GM12878 (cell line): ENCODE data around the gene AKAP8. TPM values are rescaled to one million over a fixed set of nuclear protein-coding genes. Genes with fewer than 3 reads are reported as not detected.

Source experiments
- ATAC-seq: fragments of 200-7000 bp; cut with Tn5 transposase; 3 replicates; pipeline ENCODE4 v1.9.1; 2020; ENCODE audit warnings: mild to moderate bottlenecking, moderate library complexity
- BruUV-seq: library from RNA; stranded (reverse); fragments of 400-500 nt; replicated peaks from 2 replicates; lab custom pipeline; 2021; lab: Mats Ljungman, UMichigan
- CTCF ChIA-PET: fragments of 300-600 bp; sonication (Branson Sonifier 250); formaldehyde crosslinking; extraction: SDS; loops from one replicate; lab custom pipeline; 2021; ENCODE audit warnings: inconsistent platforms; lab: Yijun Ruan, JAX
- POLR2A ChIA-PET: fragments of 350-600 bp; formaldehyde crosslinking; extraction: SDS; loops from one replicate; lab custom pipeline; 2021; ENCODE audit warnings: inconsistent platforms; lab: Charles Lee
- RAD21 ChIA-PET: fragments of 300-600 bp; sonication (Branson Sonifier 250); formaldehyde crosslinking; loops from one replicate; lab custom pipeline; 2023; ENCODE audit warnings: antibody characterized with exemption; ENCODE audit not compliant: unreplicated experiment; lab: Charles Lee
- SMC1A ChIA-PET: fragments of 300-600 bp; sonication (Branson Sonifier 250); formaldehyde crosslinking; loops from one replicate; lab custom pipeline; 2023; ENCODE audit not compliant: unreplicated experiment, uncharacterized antibody; lab: Charles Lee
- DNase-seq: peaks from one replicate; pipeline ENCODE4 v3.0.0-alpha.2; 2011; ENCODE audit warnings: low read depth, low spot score
- FAIRE-seq: peaks from 3 replicates; lab custom pipeline; 2011; peaks lifted over from hg19 to GRCh38; lab: Jason Lieb, UNC
- H2AFZ ChIP-seq: 2 replicates; pipeline ENCODE4 v1.6.0; 2011; ENCODE audit warnings: low read depth, low read length, control low read depth; ENCODE audit not compliant: control insufficient read depth
- H3K27ac ChIP-seq: 2 replicates; pipeline ENCODE4 v1.5.1; 2011; ENCODE audit warnings: control low read depth; ENCODE audit not compliant: control insufficient read depth, insufficient read depth
- H3K27me3 ChIP-seq, 2 experiments: replicated peaks in 1 of 2; 2 replicates each; pipeline versions ENCODE4 v1.6.0 to v1.6.1; 2011; ENCODE audit warnings: low read length in 1 of 2; ENCODE audit not compliant: control insufficient read depth in 2 of 2, insufficient read depth in 2 of 2
- H3K36me3 ChIP-seq, 2 experiments: 2 replicates each; pipeline ENCODE4 v1.5.1; 2011; ENCODE audit warnings: low read length in 1 of 2; ENCODE audit not compliant: control insufficient read depth in 2 of 2, insufficient read depth in 2 of 2
- H3K4me1 ChIP-seq: 2 replicates; pipeline ENCODE4 v1.6.1; 2011; ENCODE audit warnings: mild to moderate bottlenecking, low read length, moderate library complexity, mixed read lengths; ENCODE audit not compliant: control insufficient read depth, insufficient read depth
- H3K4me2 ChIP-seq: 2 replicates; pipeline ENCODE4 v1.6.0; 2011; ENCODE audit warnings: control low read depth; ENCODE audit not compliant: control insufficient read depth, insufficient read depth
- H3K4me3 ChIP-seq: fragments of 200-600 bp; sonication (generic); 2 replicates; pipeline ENCODE4 v1.5.1; 2016
- H3K79me2 ChIP-seq: 2 replicates; pipeline ENCODE4 v1.6.0; 2011; ENCODE audit warnings: low read length; ENCODE audit not compliant: control insufficient read depth, insufficient read depth
- H3K9ac ChIP-seq: 2 replicates; pipeline ENCODE4 v1.8.0; 2011; ENCODE audit warnings: low read length, control low read depth, mixed read lengths; ENCODE audit not compliant: control insufficient read depth, insufficient read depth
- H3K9me3 ChIP-seq: replicated peaks from 3 replicates; pipeline ENCODE4 v1.5.1; 2011; ENCODE audit warnings: mild to moderate bottlenecking, low read length; ENCODE audit not compliant: control insufficient read depth, insufficient read depth
- H4K20me1 ChIP-seq: 2 replicates; pipeline ENCODE4 v1.6.0; 2011; ENCODE audit not compliant: control insufficient read depth, insufficient read depth
- BRCA1 ChIP-seq: IDR thresholded peaks from 2 replicates; pipeline ENCODE4 v1.6.1; 2011; ENCODE audit warnings: low read depth, low read length, improper control_type of control experiment
- EED ChIP-seq: sonication (generic); IDR thresholded peaks from 2 replicates; pipeline ENCODE4 v1.6.1; 2016; ENCODE audit warnings: antibody characterized with exemption, low read depth
- IKZF2 ChIP-seq, 2 experiments: fragments of 450-650 bp; IDR thresholded peaks; 2 replicates each; pipeline ENCODE4 v1.6.1; 2017; ENCODE audit warnings: mild to moderate bottlenecking in 2 of 2, moderate library complexity in 2 of 2
- MLLT1 ChIP-seq: fragments of 450-650 bp; IDR thresholded peaks from 2 replicates; pipeline ENCODE4 v1.6.1; 2016; ENCODE audit warnings: mild to moderate bottlenecking
- NR2C2 ChIP-seq: IDR thresholded peaks from 2 replicates; pipeline ENCODE4 v1.6.1; 2011; ENCODE audit warnings: borderline replicate concordance, low read depth; ENCODE audit not compliant: control insufficient read depth, insufficient read length
- POLR2AphosphoS5 ChIP-seq: IDR thresholded peaks from 2 replicates; pipeline ENCODE4 v1.6.1; 2011; ENCODE audit warnings: mild to moderate bottlenecking, low read length, inconsistent platforms
- RELB ChIP-seq: fragments of 450-650 bp; IDR thresholded peaks from 2 replicates; pipeline ENCODE4 v1.6.1; 2017; ENCODE audit warnings: low read depth, mild to moderate bottlenecking, moderate library complexity
- REST ChIP-seq: IDR thresholded peaks from 2 replicates; pipeline ENCODE4 v1.6.1; 2012; ENCODE audit warnings: mild to moderate bottlenecking, low read depth, low read length
- RUNX3 ChIP-seq: IDR thresholded peaks from 2 replicates; pipeline ENCODE4 v1.6.1; 2012; ENCODE audit warnings: low read length, inconsistent platforms
- SPI1 ChIP-seq: IDR thresholded peaks from 2 replicates; pipeline ENCODE4 v1.6.1; 2011; ENCODE audit warnings: low read depth, mild to moderate bottlenecking, low read length, moderate library complexity, borderline replicate concordance; ENCODE audit not compliant: insufficient read depth
- SUPT20H ChIP-seq: IDR thresholded peaks from 2 replicates; pipeline ENCODE4 v1.6.1; 2011; ENCODE audit warnings: low read depth, mild to moderate bottlenecking, low read length, moderate library complexity, borderline replicate concordance; ENCODE audit not compliant: control insufficient read depth
- TAF1 ChIP-seq: IDR thresholded peaks from 2 replicates; pipeline ENCODE4 v1.6.1; 2011; ENCODE audit warnings: mild to moderate bottlenecking, low read depth, low read length, borderline replicate concordance
- ZNF384 ChIP-seq: IDR thresholded peaks from 2 replicates; pipeline ENCODE4 v1.6.1; 2012; ENCODE audit warnings: low read depth, mild to moderate bottlenecking, low read length, improper control_type of control experiment, borderline replicate concordance
- WGBS: methylation state at CpG from one replicate; pipeline ENCODE4 v1.1.6; 2016; ENCODE audit warnings: low lambda C conversion rate; ENCODE audit not compliant: insufficient replicate concordance, insufficient coverage; ENCODE audit errors: missing lambda C conversion rate; 5-methylcytosine and 5-hydroxymethylcytosine counted together
- in situ Hi-C: fragments of 300-500 bp; cut with MboI; formaldehyde crosslinking; loops from 9 replicates; pipeline ENCODE4 v1.14.3; 2018; ENCODE audit warnings: mixed read lengths
- intact Hi-C: fragments of 100-400 bp; cut with micrococcal nuclease; formaldehyde crosslinking; loops from one replicate; pipeline ENCODE4 v1.14.2; 2022; ENCODE audit not compliant: unreplicated experiment
- polyA plus RNA-seq, 11 experiments: library from polyadenylated mRNA; depleted of rRNA in 4 of 11; unstranded in 6 of 11; stranded (reverse) in 5 of 11; fragments of >200 nt; fragmentation: Nextera tagmentation in 4 of 11; fragmentation: Illumina TruSeq in 1 of 11; extraction: Ambion mirVana in 4 of 11; extraction: Trizol in 1 of 11; gene quantifications; 1 replicate in 1 of 11; 2 replicates in 10 of 11; pipeline versions ENCODE4 v1.2.1 to v1.2.3, GENCODE V29; 2011 to 2016; ENCODE audit warnings: inconsistent platforms in 2 of 11, missing spikeins in 2 of 11, low read depth in 1 of 11
- total RNA-seq, 4 experiments: library from RNA; depleted of rRNA in 3 of 4; stranded (reverse); fragments of >200 nt in 3 of 4; fragmentation: Illumina TruSeq in 1 of 4; extraction: Trizol in 1 of 4; gene quantifications; 2 replicates each; pipeline versions ENCODE4 v1.2.1 to v1.2.3, GENCODE V29; 2013 to 2021

AKAP8 gene
- total and polyA plus RNA-seq, 10 of the 15 experiments (the other 5 are each of a cell fraction or from before 2014, with no cell fraction given) = 5.3 to 57.7 (median 20.6) TPM

GRCh38 chr19:15316498-15316897 is 63.1 kb downstream of the AKAP8 start:
- peak; percentile 42 for DNase-seq
- Histone ChIP-seq H3K4me2 (peak overlapping the region; percentile 26), H2AFZ (no peak overlapping the region), H3K4me3 (peak overlapping the region; percentile 38; the same call in 1 of the 2 replicates), H3K4me1 (peaks cover 45% of the 10 kb centered on the region), H4K20me1 (peaks cover 33% of the 10 kb centered on the region), H3K9me3 (no peaks in the 10 kb centered on the region), H3K27ac (peak overlapping the region; percentile 37), H3K79me2 (peaks cover 94% of the 10 kb centered on the region), H3K36me3 (peaks cover 2 to 5% of the 10 kb centered on the region in 2 experiments), H3K9ac (no peak overlapping the region), H3K27me3 (no peaks in the 10 kb centered on the region)
- WGBS = 6% methylated on average over 2 of the region's 2 CpGs
- ATAC-seq = peak; percentile 45
- ChIA-PET RAD21 (interaction anchor here (0.5 to 3.4 kb wide), 4 partner anchors 17 to 186 kb away, joined by 3 to 22 read pairs (median 3); partner anchors contain the start of genes AKAP8L and BRD4), POLR2A (interaction anchor here (0.6 to 2.0 kb wide), 3 partner anchors 17 to 29 kb away, joined by 4 to 15 read pairs (median 4); no protein-coding TSS in a partner anchor), SMC1A (interaction anchor here (1.0 to 2.2 kb wide), 4 partner anchors 11 to 28 kb away, joined by 4 to 12 read pairs (median 8); partner anchors contain the start of gene BRD4), CTCF (interaction anchor here (1.1 to 1.5 kb wide), 4 partner anchors 13 to 63 kb away, joined by 3 to 5 read pairs (median 4); partner anchors contain the start of gene AKAP8)
- intact Hi-C loops = no loop called here
- in situ Hi-C loops = no loop called here
- no TSS peak for BruUV-seq
- TF ChIP-seq TAF1 = no peak
- TF ChIP-seq SUPT20H = no peak
- peak; percentile 60 for TF ChIP-seq ZNF384
- peak; percentile 72 for TF ChIP-seq SPI1
- TF ChIP-seq BRCA1 = no peak
- no peak for TF ChIP-seq REST
- TF ChIP-seq IKZF2 (IDR thresholded peaks at IDR 0.05) = peak; percentile 52 to 59; a peak in 3 of 4 replicates
- no peak for TF ChIP-seq NR2C2
- TF ChIP-seq RELB = peak; percentile 48; the same call in 1 of the 2 replicates
- peak; percentile 21; the same call in 1 of the 2 replicates for TF ChIP-seq RUNX3
- 0 out of 2 replicates have a peak, but pooled peaks have one; percentile 25 for TF ChIP-seq POLR2AphosphoS5
- 0 out of 2 replicates have a peak, but pooled peaks have one; percentile 50 for TF ChIP-seq MLLT1
- no peak for TF ChIP-seq EED
- FAIRE-seq = peak; percentile 35
